ENCODE measurements around the gene FNDC3B.

FNDC3B gene

GRCh38 chr3:172148702-172149565 is 109.6 kb downstream of the FNDC3B start:
- DNase-seq (ENCODE audit: low read depth in 2 of 2, low spot score in 1 of 2): no peak

- no peak for DNase-seq (ENCODE audit: low read depth in 2 of 2, low spot score in 1 of 2)
Measured at GRCh38 chr3:172150268-172150667, 110.9 kb downstream of the FNDC3B start.

- no peak for DNase-seq (ENCODE audit: low read depth in 2 of 2, low spot score in 1 of 2)
Measured at GRCh38 chr3:172150913-172151650, 111.7 kb downstream of the FNDC3B start.

- DNase-seq (ENCODE audit: low read depth in 2 of 2, low spot score in 1 of 2): no peak
Measured at GRCh38 chr3:172151651-172152649, 112.6 kb downstream of the FNDC3B start.

GRCh38 chr3:172152874-172153273 is 113.5 kb downstream of the FNDC3B start:
- no peak for DNase-seq (ENCODE audit: low read depth in 2 of 2, low spot score in 1 of 2)

- DNase-seq (ENCODE audit: low read depth in 2 of 2, low spot score in 1 of 2): no peak
Measured at GRCh38 chr3:172153335-172153861, 114.0 kb downstream of the FNDC3B start.

GRCh38 chr3:172154768-172155664 is 115.6 kb downstream of the FNDC3B start:
- no peak for DNase-seq (ENCODE audit: low read depth in 2 of 2, low spot score in 1 of 2)

- DNase-seq (ENCODE audit: low read depth in 2 of 2, low spot score in 1 of 2): no peak
Measured at GRCh38 chr3:172155897-172156585, 116.7 kb downstream of the FNDC3B start.

- no peak for DNase-seq (ENCODE audit: low read depth in 2 of 2, low spot score in 1 of 2)
Measured at GRCh38 chr3:172156586-172156955, 117.2 kb downstream of the FNDC3B start.

- no peak for DNase-seq (ENCODE audit: low read depth in 2 of 2, low spot score in 1 of 2)
Measured at GRCh38 chr3:172157564-172158258, 118.3 kb downstream of the FNDC3B start.

- DNase-seq (ENCODE audit: low read depth in 2 of 2, low spot score in 1 of 2): no peak
Measured at GRCh38 chr3:172158741-172159140, 119.4 kb downstream of the FNDC3B start.

- no peak for DNase-seq (ENCODE audit: low read depth in 2 of 2, low spot score in 1 of 2)
Measured at GRCh38 chr3:172159376-172159775, 120.0 kb downstream of the FNDC3B start.

GRCh38 chr3:172159962-172160538 is 120.7 kb downstream of the FNDC3B start:
- no peak for DNase-seq (ENCODE audit: low read depth in 2 of 2, low spot score in 1 of 2)

GRCh38 chr3:172161133-172161789 is 121.9 kb downstream of the FNDC3B start:
- DNase-seq (ENCODE audit: low read depth in 2 of 2, low spot score in 1 of 2): no peak

GRCh38 chr3:172161959-172162358 is 122.6 kb downstream of the FNDC3B start:
- DNase-seq (ENCODE audit: low read depth in 2 of 2, low spot score in 1 of 2): no peak

GRCh38 chr3:172163320-172163719 is 123.9 kb downstream of the FNDC3B start:
- no peak for DNase-seq (ENCODE audit: low read depth in 2 of 2, low spot score in 1 of 2)

GRCh38 chr3:172164620-172165362 is 125.4 kb downstream of the FNDC3B start:
- no peak for DNase-seq (ENCODE audit: low read depth in 2 of 2, low spot score in 1 of 2)

Measured in stimulated activated CD8-positive, alpha-beta memory T cell treated with anti-CD3 and anti-CD28 coated beads, Interleukin-4, amount 100 ng/mL, for 4 hours (primary cell).